ENCODE results near the gene CHST9.
"Not testable (repeated sequence)": the region's sequence is repeated elsewhere in the genome, so short reads cannot be mapped to it uniquely, and the experiment has no call there.

Gene CHST9

DNA sequence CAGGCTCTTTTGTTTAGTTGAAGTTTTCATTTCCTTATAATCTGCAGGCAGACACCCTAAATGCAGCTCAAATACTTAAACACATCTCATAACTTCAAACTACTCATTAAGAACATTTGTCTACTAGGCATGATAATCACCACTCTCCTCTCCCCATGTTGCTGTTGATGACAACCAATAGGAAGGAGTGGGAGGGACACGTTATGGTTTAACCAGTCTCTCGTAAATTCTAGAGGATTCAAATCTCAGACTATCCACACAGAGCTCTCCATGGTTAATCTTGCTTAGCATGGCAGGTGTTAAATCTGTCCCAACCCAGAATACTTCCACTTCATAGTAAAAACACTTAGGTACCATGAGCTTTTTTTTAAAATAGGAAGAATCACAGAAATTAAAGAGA is 192.2 kb downstream of the CHST9 start:
- DNase-seq: no peak

DNA sequence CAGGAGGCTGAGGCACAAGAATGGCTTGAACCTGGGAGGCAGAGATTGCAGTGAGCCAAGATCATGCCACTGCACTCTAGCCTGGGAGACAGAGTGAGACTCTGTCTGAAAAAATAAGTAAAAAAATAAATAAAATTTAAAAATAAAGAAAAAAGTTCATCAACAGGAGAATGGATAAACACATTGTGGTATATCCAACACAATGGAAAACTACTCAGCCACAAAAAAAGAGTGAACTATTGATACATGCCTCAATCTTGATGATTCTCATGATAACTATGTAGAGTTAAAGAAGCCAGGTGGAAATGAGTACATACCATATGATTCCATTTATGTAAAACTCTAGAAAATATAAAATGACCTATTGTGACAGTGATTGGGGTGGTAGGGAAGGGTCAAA is 195.3 kb downstream of the CHST9 start:
- no peak for DNase-seq

DNA sequence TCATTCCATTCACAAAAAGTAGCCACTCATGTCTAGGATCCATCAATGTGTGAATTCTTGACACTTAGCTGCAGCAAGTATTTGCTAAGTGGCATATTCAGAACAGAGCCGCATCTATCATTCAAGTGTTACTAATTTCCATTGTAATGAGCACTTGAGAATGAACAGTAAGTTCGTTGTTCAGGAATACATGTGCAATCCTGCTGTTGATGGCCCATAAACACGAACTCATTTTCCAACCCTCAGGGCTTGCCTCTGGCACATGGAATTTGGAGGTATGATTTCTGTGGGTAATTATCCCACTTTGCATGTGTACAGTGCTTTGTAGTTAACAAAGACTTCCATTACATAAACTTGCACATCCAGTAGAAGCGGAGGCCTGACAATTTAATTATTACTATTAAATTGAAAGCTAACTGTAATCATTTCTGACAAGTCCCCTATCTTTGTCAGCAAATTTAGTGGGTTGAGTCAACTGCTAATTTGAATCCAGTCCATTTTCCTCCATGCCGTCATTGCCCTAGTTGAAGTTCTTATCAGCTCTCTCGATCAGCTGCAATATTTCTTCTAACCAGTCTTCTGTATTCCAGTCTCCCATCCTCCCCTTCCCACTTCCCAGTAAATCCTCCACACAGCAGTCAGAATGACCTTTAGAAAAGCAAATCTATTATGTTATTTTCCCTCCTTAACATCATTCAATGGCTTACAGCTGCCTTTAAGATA is 203.6 kb downstream of the CHST9 start:
- no peak for DNase-seq

DNA sequence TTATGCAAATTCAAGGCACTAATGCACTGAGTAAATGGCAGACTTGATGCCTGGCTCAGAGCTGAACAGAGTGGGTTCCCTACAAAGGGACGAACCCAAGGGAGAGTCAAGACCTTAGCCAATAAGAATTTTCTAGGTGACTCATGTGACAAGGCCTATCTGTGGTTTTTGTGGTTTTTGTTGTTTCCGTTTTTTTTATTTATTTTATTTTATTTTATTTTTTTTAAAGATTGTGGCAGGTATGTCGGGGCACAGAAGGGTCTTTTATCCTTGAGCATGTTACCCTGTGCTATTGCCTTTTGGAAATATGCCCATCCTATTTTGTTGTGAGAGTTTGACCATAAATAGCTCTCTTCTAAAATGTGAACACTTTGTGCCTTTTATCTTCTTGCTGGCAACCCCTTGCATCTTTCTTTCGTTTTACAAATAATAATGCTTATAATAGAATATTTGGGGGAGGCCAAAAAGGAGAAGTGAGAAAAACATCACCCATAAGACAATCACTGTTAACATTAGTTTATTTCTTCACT is 206.2 kb downstream of the CHST9 start:
- DNase-seq: no peak

DNA sequence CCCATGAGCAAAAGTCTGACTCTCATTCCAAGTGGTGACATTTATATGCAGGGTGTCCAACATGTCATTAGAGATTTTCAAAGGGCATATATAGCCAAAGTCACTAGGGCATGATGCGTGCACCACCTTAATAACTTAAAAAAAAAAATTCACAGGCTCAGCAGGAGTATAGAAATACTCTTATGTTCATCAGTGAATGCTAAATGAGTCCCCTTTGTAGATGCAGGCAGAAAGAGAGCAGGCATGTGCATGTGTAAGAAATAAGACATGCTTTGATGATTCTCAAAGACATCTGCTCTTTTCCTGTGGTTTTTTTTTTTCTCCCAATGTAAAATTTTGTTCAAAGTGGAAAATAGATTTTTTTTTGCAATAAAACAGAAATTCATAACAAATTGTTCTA is 207.3 kb downstream of the CHST9 start:
- no peak for DNase-seq

DNA sequence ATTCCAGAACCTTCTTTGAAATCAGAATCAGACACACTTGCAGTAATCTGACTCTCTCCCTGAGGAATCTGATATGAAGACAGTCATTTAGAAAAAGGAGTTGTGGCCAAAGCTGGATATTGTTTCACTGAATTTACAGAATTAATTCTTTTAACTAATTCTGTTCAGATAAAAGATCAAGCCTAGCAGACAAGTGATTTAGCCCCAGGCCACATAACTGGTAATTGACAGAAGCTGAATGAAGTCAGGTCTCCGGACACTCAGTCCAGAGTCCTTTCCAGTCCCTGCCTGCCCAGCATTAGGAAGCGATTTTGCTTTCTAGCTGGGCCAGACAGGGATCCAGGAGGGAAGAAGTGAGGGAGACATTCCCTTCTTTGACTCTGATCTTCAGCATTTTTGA is 208.9 kb downstream of the CHST9 start:
- no peak for DNase-seq

DNA sequence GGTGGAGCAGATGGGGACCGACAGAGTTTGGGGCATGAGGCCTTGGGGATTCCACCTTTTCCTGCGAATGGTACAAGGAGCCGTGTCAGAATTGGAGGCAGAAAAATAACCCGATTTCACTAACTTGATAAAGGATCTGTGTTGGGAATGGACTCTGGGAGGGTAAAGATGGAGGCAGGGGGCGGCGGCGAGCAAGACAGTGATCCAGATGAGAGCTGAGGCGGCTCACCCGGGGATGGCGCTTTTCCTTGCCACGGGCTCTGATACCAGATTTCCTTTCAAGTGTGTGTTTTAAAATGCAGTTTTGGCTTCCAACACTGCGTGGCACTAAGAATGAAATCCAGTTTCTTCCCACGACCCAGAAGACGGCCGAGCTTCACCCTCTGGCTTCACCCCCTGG is 212.6 kb downstream of the CHST9 start:
- not testable (repeated sequence) for DNase-seq

DNA sequence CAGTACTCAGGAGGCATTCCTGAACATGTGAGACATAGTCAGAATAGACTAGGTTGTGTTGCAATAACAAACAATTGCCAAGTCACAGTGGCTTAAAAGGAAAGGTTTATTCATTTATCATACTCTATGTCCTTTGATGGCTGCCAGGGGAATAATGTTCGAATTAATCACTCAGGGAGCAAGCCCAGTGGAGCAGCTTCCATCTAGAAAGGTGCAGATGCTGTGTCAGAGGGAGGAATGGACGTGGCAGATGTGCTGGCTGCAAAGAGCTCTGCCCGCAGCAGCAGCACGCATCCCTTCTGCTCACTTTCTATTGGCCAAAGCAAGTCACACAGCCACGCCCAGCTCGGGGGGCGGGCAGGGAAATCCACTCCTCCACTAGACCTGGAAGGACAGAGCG is 213.7 kb downstream of the CHST9 start:
- DNase-seq: no peak

DNA sequence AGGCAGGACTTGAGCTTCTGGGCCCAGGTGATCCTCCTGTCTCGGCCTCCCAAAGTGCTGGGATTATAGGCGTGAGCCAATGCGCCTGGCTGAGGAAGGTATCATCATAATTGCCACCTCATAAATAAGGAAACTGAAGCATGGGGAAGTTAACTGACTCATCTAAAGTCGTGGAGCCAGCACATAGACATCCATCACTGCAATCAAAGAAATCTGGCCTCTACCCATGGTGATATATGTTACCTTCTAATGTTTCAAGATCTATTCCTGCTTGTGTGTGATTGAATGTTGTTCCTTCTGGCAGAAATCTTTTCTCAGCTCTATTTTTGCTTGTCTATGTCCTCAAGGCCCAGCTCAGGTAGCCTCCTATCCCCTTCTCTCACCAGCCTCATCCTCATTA is 214.5 kb downstream of the CHST9 start:
- no peak for DNase-seq

DNA sequence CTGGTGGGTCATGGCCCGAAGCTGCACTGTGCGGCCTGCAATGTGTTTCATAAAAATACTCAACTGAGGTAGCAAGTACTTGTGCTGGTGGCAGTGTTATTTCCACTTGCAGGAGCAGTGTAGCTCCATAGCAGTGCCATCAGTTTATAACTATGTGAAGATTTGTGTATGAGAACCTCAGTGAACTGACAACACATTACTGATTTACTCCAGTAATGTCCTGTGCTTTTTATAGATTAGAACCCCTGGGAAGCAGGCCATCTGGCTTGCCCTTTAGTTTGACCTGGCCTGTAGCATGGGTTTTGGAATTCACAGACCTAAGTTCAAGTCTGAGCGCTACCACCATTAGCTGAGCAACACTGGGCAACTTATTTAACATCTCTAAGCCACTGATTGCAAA is 219.9 kb downstream of the CHST9 start:
- DNase-seq: no peak

DNA sequence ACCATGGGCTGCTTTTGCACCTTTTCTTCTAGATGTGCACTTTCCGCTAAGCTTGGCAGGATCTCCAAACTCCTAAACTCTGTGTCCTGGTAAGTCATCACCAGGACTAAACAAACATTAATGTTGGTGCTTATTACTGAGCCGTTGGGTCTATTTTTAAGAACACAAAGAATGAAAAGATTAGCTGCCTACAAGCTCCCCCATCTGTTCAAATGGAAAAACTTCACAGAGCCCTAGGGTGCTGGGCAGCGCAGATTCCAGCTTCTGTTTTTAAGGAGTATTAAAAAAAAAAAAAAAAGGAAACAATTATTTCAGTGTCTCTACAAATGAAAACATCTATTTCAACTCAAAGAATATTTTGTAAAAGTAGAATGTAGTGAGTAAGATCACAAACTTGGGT is 221.8 kb downstream of the CHST9 start:
- no peak for DNase-seq

DNA sequence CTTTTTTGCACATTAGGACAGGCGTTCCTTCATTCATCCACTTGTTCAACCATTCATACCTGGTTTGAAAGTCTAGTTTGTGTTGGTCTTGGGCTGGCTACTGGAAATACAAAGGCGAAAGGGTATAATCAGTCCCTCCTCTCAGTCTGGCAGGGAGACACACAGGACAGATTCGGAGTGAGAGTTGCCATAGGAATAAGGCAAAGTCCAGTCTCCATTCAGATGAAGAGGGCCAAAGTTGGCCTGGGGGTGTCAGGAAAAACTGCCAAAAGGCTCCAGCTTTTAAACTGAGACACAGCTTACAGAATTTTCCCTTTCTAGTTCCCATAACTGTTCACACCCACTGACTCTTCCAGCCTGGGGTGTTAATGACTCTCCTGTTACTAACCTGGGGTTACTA is 223.3 kb downstream of the CHST9 start:
- DNase-seq: no peak

DNA sequence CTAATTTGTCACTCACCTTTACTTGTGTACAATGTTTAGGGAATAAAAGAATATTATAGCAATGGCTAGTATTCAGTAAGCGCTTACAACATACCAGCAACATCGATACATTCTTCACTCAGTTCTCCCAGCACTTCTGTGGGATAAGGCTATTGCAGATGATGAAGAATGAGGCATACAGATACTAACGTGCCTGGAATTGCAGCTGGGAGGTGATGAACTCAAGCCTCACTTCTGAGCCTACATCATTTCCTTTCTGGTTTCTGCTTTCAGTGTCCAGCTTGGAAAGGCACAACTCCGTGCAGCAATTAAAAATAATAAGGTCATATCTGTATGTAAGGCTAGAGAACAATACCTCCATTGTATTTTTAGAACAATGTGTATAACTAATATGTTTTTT is 224.2 kb downstream of the CHST9 start:
- no peak for DNase-seq

DNA sequence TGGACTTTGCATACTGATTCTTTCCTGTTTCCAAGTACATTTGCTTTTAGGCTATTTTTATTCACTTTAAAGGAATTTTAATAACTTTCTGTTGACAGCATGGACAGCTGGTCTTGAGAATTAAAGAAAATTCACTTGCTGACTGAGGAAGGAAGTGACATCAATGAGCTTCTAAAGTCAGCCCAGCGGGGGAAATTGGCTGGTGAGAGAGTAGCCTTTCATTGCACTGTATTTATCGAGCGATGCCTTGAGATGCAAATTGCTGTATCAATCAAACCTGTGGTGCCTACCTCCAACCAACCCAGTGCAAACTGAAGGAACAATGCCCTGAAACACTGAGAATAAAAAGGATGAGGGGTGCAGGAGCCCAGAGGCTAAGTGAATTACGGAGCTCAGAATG is 228.2 kb downstream of the CHST9 start:
- no peak for DNase-seq

DNA sequence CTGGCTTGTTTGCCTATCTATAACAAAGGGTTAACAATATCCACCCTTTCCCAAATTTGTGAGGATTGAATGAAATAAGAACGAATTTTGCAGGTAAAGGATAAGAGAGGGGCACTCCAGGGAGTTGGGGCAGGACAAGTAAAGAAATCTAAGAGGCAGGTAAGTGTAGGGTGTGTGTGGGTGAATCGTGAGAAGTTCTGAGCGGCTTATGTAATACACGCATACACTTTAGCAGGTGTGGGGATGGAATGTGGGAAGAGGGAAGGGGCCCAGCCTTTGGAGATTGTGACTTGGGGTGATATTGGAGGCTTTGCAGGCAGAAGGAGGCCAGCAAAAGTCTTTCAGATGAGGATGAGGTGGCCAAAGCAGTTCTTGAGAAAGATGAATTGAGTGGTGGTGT is 236.4 kb downstream of the CHST9 start:
- DNase-seq: no peak

DNA sequence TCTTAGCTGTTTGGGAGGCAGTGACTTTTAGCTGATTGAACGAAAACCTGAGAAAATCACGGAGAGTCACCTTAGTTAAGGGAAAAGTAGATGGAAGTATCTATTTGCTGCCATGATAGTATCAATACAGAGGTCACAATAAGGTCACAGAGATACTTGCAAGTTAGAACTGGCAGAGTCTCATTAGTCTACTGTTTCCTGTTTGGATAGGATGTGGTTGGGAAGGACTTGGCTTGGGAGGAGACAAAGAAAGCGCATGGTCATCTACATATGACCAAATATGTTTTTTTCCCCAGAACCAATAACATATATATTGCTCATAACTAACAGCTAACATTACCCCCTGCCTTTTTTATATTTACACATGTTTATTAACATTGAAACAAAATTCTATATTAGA is 241.2 kb downstream of the CHST9 start:
- no peak for DNase-seq

DNA sequence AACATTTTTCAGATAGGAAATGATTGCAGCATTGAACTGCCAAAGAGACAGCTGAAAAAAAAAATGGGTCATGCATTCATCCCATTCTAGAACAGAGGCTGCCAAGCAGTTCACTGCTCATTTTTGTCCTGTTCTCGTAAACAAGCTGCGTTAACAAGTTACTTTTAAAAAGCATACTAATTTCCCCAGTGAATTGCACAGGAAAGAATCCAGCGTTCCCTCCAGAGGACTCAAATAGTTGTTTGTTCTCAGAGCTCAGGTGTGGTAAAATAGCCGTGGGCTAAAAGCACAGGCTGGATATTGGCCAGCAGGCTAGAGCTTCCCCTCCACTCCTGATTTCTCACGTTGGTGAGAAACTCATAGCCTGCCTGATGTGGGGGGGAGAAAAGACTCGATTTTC is 243.5 kb downstream of the CHST9 start:
- no peak for DNase-seq

DNA sequence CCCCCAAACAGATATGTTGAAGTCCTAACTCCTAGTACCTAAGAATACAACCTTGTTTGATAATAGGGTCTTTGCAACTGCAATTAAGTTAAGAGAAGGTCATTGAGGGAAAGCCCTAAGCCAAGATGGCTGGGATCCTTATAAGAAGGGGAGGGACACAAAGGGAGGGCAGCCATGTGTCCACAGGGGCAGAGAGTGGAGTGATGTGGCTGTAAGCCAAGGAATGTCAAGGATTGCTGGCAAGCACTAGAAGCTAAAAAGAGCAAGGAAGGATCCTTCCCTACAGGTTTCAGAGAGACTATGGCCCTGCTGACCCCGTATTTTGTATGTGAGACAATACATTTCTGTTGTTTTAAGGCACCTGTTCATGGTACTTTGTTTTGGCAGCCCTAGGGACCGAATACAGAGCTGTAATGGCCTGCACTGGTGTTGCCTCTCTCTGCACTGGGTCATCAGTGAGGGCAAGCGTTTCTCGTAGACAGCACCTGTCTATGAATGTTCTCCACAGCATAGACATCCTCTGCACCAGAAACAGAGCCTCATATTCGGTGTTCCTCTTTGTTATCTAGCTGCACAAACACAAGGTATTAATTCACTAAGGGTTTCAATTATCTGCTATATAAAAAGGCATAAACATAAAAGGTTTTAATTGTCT is 244.2 kb downstream of the CHST9 start:
- DNase-seq: no peak

DNA sequence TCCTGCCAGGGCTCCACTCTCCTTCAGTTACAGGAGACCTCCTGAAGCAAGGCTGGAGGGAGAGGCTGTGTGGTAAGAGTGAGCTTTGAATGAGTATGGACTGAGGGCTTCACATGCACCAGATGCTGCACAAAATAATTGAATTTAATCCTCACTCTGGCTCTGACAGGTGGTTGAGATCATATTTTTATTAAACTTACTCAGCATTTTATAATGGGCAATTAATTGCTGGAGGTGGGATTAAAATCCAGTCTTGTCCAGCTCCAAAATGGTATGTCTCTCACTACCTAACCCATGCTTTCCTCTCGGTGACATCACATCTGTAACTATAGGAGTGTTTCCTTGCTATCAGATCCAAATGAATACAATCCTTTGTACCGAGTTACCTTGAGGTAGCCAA is 253.4 kb downstream of the CHST9 start:
- no peak for DNase-seq

DNA sequence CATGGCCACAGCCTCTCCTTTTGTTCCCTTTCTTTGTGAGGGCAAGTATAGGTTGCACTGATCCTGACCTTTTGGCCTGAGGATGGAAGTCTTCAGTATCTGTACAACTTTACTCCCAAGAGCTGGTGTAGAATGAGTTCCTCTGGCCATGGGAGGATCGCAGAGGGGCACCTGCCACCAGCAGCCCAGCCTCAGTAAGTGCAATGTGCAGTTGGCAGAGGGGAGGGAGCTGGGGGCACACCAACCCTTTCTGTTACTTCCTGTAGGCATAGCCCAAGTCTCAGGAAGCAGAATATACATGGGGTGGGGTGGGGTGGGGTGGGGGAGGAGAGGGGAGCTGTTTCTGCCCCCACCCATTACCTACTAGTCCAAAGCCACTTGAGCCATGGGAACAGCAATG is 254.5 kb downstream of the CHST9 start:
- DNase-seq: no peak

DNA sequence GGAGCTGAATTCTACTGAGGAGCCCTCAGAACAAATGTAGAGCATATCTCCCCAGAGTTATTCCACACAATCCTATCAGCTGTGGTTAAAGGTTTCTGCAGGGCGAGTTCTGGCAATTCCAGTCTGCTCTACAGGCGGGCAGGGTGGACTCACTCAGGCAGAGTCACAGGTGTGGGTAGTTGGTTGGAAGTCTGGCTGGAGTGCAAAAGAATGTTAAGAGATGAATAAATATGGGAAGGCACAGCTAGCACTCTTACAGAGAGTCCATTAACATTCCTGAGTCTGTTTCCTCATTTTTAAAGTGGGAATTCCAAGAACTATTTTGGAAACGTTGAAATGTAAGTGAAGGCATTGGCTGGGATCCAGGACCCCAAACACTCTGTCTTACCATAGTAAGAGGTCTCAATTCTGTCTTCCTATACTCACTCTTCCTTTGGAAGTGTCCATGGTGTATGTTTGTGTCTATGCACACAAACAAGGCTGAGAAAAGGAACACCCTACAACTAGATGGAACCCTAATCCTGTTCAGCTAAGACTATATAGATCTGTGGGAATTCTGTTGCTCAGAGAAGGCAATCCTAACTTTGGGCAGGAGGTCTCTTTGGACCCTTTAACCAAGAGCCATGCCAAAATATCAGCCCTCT is 256.3 kb downstream of the CHST9 start:
- no peak for DNase-seq

DNA sequence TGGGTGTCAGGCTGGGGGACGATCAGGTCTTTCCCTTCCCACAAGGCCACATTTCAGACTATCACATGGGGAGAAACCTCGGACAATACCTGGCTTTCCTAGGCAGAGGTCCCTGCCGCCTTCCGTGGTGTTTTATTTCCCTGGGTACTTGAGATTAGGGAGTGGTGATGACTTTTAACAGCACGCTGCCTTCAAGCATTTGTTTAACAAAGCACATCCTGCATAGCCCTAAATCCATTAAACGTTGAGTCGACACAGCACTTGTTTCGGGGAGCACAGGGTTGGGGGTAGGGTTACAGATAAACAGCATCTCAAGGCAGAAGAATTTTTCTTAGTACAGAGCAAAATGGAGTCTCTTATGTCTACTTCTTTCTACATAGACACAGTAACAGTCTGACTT is 257.3 kb downstream of the CHST9 start:
- DNase-seq: not testable (repeated sequence)

DNA sequence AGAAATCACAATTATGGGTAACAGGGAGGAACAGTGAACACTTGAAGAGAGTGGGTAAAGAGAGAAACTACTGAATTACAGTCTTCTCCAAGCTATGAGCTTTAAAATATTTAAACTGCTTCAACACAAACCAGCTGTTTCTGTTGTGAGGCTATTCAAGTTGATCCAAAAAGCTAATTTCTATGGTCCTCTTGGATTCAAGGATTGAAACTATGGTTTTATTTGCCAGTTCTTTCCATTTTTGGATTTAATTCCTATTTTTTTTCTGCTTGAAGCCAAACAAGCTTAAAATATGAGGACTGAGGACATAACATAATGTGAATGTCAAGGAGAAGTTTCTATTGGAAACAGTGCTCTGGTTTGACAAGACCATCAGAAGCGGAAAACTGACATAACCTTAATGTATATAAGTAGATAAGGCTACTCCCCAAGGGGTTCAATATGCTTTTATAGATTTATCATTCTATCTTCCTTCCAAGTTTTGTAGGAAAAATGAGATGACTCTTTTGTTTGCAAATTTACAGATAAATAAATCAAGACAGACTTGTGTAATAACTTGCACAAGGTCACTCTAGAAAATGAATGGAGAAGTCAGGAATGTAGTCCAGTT is 258.9 kb downstream of the CHST9 start:
- DNase-seq: no peak

DNA sequence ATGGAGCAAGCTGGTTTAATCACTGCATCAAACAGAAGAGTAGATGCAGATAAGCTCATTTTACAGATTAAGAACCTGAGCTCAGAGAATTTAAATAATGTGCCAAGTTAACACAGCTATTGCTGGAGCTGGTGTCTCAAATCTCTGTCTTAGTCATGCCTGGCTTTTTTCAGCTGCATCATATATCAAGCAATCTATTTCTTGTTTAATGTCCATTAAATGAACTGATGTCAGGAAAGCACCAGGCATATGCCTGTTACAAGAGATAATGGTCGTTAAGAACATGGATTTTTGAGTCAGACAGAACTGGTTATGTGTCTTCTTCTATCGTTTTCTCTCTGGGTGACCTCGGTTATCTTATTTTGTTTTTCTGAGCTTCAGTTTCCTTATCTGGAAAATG is 259.8 kb downstream of the CHST9 start:
- no peak for DNase-seq

All from bone marrow (tissue), 2 donors.